HepG2 (cell line): ENCODE data around the gene CSNK1D. TPM values are rescaled to one million over a fixed set of nuclear protein-coding genes. Genes with fewer than 3 reads are reported as not detected.
A peak's percentile ranks its signal among the peaks of the same experiment; 100 is the strongest.

ENCODE experiments used
- ARHGAP35 ChIP-seq: sonication (generic); formaldehyde crosslinking; IDR thresholded peaks from 2 replicates; pipeline ENCODE4 v1.9.0; 2022; ENCODE audit warnings: mild to moderate bottlenecking, inconsistent platforms, moderate library complexity, missing genetic modification reagents, borderline replicate concordance
- BRD4 ChIP-seq: sonication (generic); formaldehyde crosslinking; IDR thresholded peaks from 2 replicates; pipeline ENCODE4 v1.4.0; 2020; ENCODE audit warnings: missing genetic modification reagents
- CBFB ChIP-seq: sonication (generic); formaldehyde crosslinking; IDR thresholded peaks from 2 replicates; pipeline ENCODE4 v1.4.0; 2020; ENCODE audit warnings: missing genetic modification reagents
- CREB3 ChIP-seq: sonication (generic); formaldehyde crosslinking; IDR thresholded peaks from 2 replicates; pipeline ENCODE4 v1.5.0; 2020; ENCODE audit warnings: missing genetic modification reagents
- CREBL2 ChIP-seq: sonication (generic); formaldehyde crosslinking; IDR thresholded peaks from 2 replicates; pipeline ENCODE4 v1.8.1; 2023; ENCODE audit warnings: missing genetic modification reagents, mild to moderate bottlenecking, borderline replicate concordance
- HMG20B ChIP-seq: conservative IDR thresholded peaks from 2 replicates; pipeline ENCODE4 v1.6.1; 2016; ENCODE audit warnings: missing genetic modification reagents, missing compliant biosample characterization
- IKZF1 ChIP-seq: fragments of 450-650 bp; IDR thresholded peaks from 2 replicates; pipeline ENCODE4 v1.7.1; 2016
- MXD3 ChIP-seq: IDR thresholded peaks from 2 replicates; pipeline ENCODE4 v1.6.1; 2016; ENCODE audit warnings: mild to moderate bottlenecking, missing biosample characterization, missing genetic modification reagents
- NFKB2 ChIP-seq: sonication (generic); formaldehyde crosslinking; IDR thresholded peaks from 2 replicates; pipeline ENCODE4 v1.4.0; 2020; ENCODE audit warnings: missing genetic modification reagents, borderline replicate concordance
- RNF219 ChIP-seq: sonication (generic); formaldehyde crosslinking; IDR thresholded peaks from 2 replicates; pipeline ENCODE4 v1.5.0; 2020; ENCODE audit warnings: mild to moderate bottlenecking, missing genetic modification reagents
- SMARCE1 ChIP-seq: fragments of 450-650 bp; IDR thresholded peaks from 2 replicates; pipeline ENCODE4 v1.6.1; 2017; ENCODE audit warnings: borderline replicate concordance
- SP4 ChIP-seq: sonication (generic); formaldehyde crosslinking; IDR thresholded peaks from 2 replicates; pipeline ENCODE4 v1.8.1; 2023; ENCODE audit warnings: mild to moderate bottlenecking, missing genetic modification reagents
- TBP ChIP-seq: sonication (generic); formaldehyde crosslinking; IDR thresholded peaks from 2 replicates; pipeline ENCODE4 v1.5.0; 2020; ENCODE audit warnings: missing genetic modification reagents
- THAP9 ChIP-seq: sonication (generic); formaldehyde crosslinking; IDR thresholded peaks from 2 replicates; pipeline ENCODE4; 2020; ENCODE audit warnings: missing genetic modification reagents, mild to moderate bottlenecking, borderline replicate concordance
- ZFP90 ChIP-seq: sonication (generic); formaldehyde crosslinking; IDR thresholded peaks from 2 replicates; pipeline ENCODE4 v1.8.0; 2022; ENCODE audit warnings: missing genetic modification reagents, mild to moderate bottlenecking, inconsistent platforms, borderline replicate concordance
- ZNF121 ChIP-seq: sonication (generic); formaldehyde crosslinking; IDR thresholded peaks from 2 replicates; pipeline ENCODE4 v1.5.0; 2020; ENCODE audit warnings: mild to moderate bottlenecking, missing genetic modification reagents
- ZNF224 ChIP-seq: sonication (generic); formaldehyde crosslinking; IDR thresholded peaks from 2 replicates; pipeline ENCODE4 v1.5.0; 2020; ENCODE audit warnings: mild to moderate bottlenecking, missing genetic modification reagents
- ZNF232 ChIP-seq: sonication (generic); formaldehyde crosslinking; IDR thresholded peaks from 2 replicates; pipeline ENCODE4 v1.4.0; 2020; ENCODE audit warnings: missing genetic modification reagents, borderline replicate concordance
- ZNF430 ChIP-seq: sonication (generic); formaldehyde crosslinking; IDR thresholded peaks from 2 replicates; pipeline ENCODE4 v1.9.0; 2021; ENCODE audit warnings: mild to moderate bottlenecking, missing genetic modification reagents
- ZNF616 ChIP-seq: sonication (generic); formaldehyde crosslinking; IDR thresholded peaks from 2 replicates; pipeline ENCODE4 v1.5.0; 2020; ENCODE audit warnings: low read depth, mild to moderate bottlenecking, missing genetic modification reagents
- ZNF639 ChIP-seq: conservative IDR thresholded peaks from 2 replicates; pipeline ENCODE4 v1.6.1; 2018; ENCODE audit warnings: missing genetic modification reagents
- ZNF841 ChIP-seq: sonication (generic); formaldehyde crosslinking; IDR thresholded peaks from 2 replicates; pipeline ENCODE4 v1.8.1; 2023; ENCODE audit warnings: missing genetic modification reagents, borderline replicate concordance
- polyA plus RNA-seq, 8 experiments: library from polyadenylated mRNA; depleted of rRNA in 3 of 8; stranded (reverse) in 7 of 8; unstranded in 1 of 8; fragments of >200 nt; fragmentation: Illumina TruSeq in 4 of 8; extraction: Trizol in 4 of 8; gene quantifications; 2 replicates each; pipeline versions ENCODE4 v1.2.1 to v1.2.3, GENCODE V29; 2011 to 2016; ENCODE audit warnings: low read depth in 4 of 8, missing spikeins in 1 of 8, mixed read lengths in 1 of 8; ENCODE audit not compliant: insufficient read depth in 1 of 8
- total RNA-seq, 5 experiments: library from RNA; depleted of rRNA; stranded (reverse); fragments of >200 nt; fragmentation: Illumina TruSeq; extraction: Trizol; gene quantifications; 2 replicates each; pipeline ENCODE4 v1.2.3, GENCODE V29; 2016; ENCODE audit warnings: low read depth in 1 of 5

The CSNK1D gene
- total and polyA plus RNA-seq, 2 of the 13 experiments (the other 11 are each of a cell fraction or from before 2014, with no cell fraction given), result 31.5 to 128 TPM

- TF ChIP-seq HMG20B (CRISPR knock-in tag) (no peak), IKZF1 (no peak), MXD3 (peak; percentile 98), CBFB (CRISPR knock-in tag) (peak; percentile 82), TBP (CRISPR knock-in tag) (0 out of 2 replicates have a peak, but pooled peaks have one; percentile 74), SP4 (CRISPR knock-in tag) (peak; percentile 77), ZNF841 (CRISPR knock-in tag) (peak; percentile 92), ZNF639 (CRISPR knock-in tag) (peak; percentile 87; the same call in 1 of the 2 replicates), THAP9 (peak; percentile 87), ZNF232 (CRISPR knock-in tag) (peak; percentile 99), SMARCE1 (no peak), RNF219 (CRISPR knock-in tag) (peak; percentile 96; the same call in 1 of the 2 replicates), ZFP90 (CRISPR knock-in tag) (peak; percentile 92), ZNF616 (CRISPR knock-in tag) (peak; percentile 97), ZNF430 (CRISPR knock-in tag) (0 out of 2 replicates have a peak, but pooled peaks have one; percentile 78), ARHGAP35 (CRISPR knock-in tag) (peak; percentile 92), BRD4 (CRISPR knock-in tag) (peak; percentile 54), NFKB2 (CRISPR knock-in tag) (peak; percentile 96), ZNF121 (CRISPR knock-in tag) (peak; percentile 72; the same call in 1 of the 2 replicates), CREBL2 (CRISPR knock-in tag) (peak; percentile 61; the same call in 1 of the 2 replicates), ZNF224 (CRISPR knock-in tag) (peak; percentile 98), CREB3 (CRISPR knock-in tag) (peak; percentile 97)
Observed at GRCh38 chr17:82230609-82231311, 42.7 kb downstream of the CSNK1D start (continued).
